Ishikawa (cell line): ENCODE results near the gene APOL5.

ENCODE experiments used
- CEBPB ChIP-seq: IDR thresholded peaks from 2 replicates; pipeline ENCODE4 v1.6.1; 2012
- CREB1 ChIP-seq: IDR thresholded peaks from 2 replicates; pipeline ENCODE4 v1.6.1; 2012; ENCODE audit warnings: low read depth
- EGR1 ChIP-seq: IDR thresholded peaks from 2 replicates; pipeline ENCODE4 v1.6.1; 2012
- EP300 ChIP-seq: IDR thresholded peaks from 2 replicates; pipeline ENCODE4 v1.6.1; 2012; ENCODE audit warnings: borderline replicate concordance
- FOXM1 ChIP-seq: IDR thresholded peaks from 2 replicates; pipeline ENCODE4 v1.6.1; 2012; ENCODE audit warnings: low read depth, borderline replicate concordance
- NFIC ChIP-seq: IDR thresholded peaks from 2 replicates; pipeline ENCODE4 v1.6.1; 2012
- RAD21 ChIP-seq: IDR thresholded peaks from 2 replicates; pipeline ENCODE4 v1.6.1; 2012; ENCODE audit warnings: low read depth
- REST ChIP-seq: IDR thresholded peaks from 2 replicates; pipeline ENCODE4 v1.6.1; 2012; ENCODE audit warnings: low read depth, mild to moderate bottlenecking
- TAF1 ChIP-seq: IDR thresholded peaks from 2 replicates; pipeline ENCODE4 v1.6.1; 2012; ENCODE audit warnings: low read depth, mild to moderate bottlenecking
- TCF12 ChIP-seq: IDR thresholded peaks from 2 replicates; pipeline ENCODE4 v1.6.1; 2012; ENCODE audit warnings: low read depth
- TEAD4 ChIP-seq: IDR thresholded peaks from 2 replicates; pipeline ENCODE4 v1.6.1; 2012
- USF1 ChIP-seq: IDR thresholded peaks from 2 replicates; pipeline ENCODE4 v1.6.1; 2012
- YY1 ChIP-seq: IDR thresholded peaks from 2 replicates; pipeline ENCODE4 v1.6.1; 2012; ENCODE audit warnings: low read depth
- ZBTB7A ChIP-seq: IDR thresholded peaks from 2 replicates; pipeline ENCODE4 v1.6.1; 2012; ENCODE audit warnings: low read depth
- TF ChIP-seq, protein P1 (sequence below): IDR thresholded peaks from 2 replicates; pipeline ENCODE4 v1.6.1; 2012

Gene APOL5

DNA sequence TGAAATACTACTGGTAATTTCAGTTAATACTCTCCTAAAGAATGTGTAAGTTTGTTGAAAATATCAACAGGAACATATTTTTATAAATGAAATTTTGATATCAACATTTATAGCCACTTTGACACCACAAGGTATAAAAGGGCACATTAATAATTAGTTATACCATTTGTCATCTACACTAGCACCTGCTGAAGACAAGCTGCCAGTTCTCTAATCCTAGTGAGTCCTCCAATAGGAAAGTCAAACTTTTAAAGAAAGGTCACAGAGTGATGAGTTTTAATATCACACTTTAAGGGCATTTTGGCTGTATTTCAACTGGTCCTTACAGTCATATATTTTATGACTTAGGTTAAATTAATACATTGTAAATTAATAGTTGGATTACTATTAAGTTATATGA is 52.3 kb downstream of the APOL5 start:
- TF ChIP-seq FOXM1 (no peak), TAF1 (no peak), CREB1 (no peak), USF1 (no peak), EGR1 (no peak), TCF12 (no peak), EP300 (no peak), YY1 (no peak), NFIC (no peak), REST (no peak), RAD21 (no peak), ZBTB7A (no peak), CEBPB (no peak), TEAD4 (no peak)
- TF ChIP-seq, protein P1, sequence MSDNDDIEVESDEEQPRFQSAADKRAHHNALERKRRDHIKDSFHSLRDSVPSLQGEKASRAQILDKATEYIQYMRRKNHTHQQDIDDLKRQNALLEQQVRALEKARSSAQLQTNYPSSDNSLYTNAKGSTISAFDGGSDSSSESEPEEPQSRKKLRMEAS: no peak

DNA sequence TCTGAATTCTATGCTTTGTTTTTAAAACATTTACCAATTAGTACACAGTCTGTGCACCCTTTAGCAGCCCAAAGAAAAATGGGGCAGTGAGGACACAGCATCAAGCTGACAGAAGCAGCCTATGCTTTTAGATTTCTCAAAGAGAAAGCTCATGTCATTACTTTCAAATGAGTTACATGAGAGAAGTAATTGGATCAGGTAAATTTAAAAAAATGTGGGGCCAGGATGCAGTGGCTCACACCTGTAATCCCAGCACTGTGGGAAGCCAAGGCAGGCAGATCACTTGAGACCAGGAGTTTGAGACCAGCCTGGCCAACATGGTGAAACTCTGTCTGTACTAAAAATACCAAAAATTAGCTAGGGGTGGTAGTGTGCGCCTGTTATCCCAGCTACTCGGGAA is 57.7 kb downstream of the APOL5 start:
- TF ChIP-seq FOXM1: no peak
- TF ChIP-seq CEBPB: no peak
- TF ChIP-seq USF1: no peak
- TF ChIP-seq RAD21: no peak
- TF ChIP-seq TCF12: no peak
- TF ChIP-seq TAF1: no peak
- no peak for TF ChIP-seq ZBTB7A
- no peak for TF ChIP-seq TEAD4

DNA sequence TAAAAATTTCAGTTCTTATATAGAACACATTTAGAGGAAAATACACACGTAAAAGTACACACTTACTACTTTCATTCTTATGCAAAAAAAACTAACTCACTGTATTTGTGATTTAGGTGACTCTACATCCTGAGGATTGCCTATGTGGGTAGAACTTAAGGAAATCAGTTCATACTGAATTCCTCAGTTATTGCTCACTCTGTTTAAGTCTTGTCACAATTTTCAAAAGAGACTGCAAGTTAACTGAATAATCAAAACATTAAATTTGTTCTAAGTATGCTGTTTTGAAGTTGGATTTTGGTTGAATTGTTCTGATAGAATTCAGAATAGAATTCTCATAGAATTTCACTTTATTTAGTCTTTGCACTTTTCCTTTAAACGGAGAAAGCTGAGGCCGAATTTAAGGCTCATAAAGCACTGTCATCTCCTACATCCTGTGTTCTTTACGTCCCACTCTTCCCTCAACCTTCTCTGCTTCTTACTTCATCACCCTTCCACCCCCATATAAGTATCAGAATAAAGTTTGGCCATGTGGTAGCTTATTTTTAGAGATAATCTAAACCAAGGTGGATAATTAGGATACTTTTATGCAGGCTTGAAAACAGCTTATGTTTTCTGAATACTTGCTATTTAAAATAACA is 59.8 kb downstream of the APOL5 start:
- TF ChIP-seq TEAD4 (no peak), TCF12 (no peak), RAD21 (no peak), USF1 (no peak), ZBTB7A (no peak), NFIC (no peak), FOXM1 (no peak), TAF1 (no peak), CEBPB (no peak), YY1 (no peak), REST (no peak), EGR1 (no peak), CREB1 (no peak), EP300 (no peak)
- TF ChIP-seq, protein P1: no peak
